NCI-H510A (cell line): ENCODE results near the gene FBXL15.

Experiments used
- DNase-seq: peaks from one replicate; lab custom pipeline; 2025; lab: John Stamatoyannopoulos, UW

FBXL15 gene

DNA sequence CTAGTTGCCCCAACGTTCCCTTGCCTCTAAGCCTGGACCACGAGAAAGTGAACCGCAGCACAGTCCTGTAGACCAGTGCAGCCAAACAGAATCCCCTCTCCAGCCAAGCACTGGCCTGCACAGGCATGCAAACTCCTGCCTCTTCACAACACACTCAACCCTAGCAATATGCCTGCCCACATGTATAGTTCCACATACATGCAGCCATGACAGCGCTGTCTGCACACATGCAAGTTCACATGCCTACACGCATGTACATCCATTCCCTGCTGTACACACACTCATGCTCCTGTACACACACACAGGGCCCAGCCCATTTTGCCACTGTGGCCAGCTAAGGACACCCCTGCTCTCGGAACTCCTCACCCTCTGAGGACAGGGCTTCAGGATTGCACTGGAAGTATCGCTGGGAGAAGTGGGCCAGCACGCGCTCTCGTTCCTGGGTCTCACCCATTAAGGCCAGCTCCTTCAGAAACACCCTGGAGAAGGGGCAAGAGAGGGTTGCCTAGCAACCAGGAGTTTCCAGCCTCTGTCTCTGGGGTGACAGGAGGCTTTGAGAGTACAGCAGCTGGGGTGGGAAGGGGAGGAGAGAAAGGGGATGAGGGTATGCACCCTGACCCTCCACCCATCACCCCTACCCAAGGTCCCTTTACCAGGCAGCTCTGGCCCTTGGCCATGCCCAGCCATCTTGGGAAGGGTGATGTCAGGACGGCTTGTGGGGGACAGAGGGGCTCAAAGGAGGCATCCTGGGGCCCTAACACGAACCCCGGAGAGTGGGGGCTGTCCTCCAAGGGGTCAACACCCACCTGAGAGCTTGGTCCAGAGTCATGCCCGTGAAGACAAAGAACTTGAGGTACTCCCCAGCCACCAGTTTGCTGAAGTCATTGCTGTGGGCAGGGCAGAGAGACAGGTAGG is 9.0 kb upstream of the FBXL15 start:
- no peak for DNase-seq

DNA sequence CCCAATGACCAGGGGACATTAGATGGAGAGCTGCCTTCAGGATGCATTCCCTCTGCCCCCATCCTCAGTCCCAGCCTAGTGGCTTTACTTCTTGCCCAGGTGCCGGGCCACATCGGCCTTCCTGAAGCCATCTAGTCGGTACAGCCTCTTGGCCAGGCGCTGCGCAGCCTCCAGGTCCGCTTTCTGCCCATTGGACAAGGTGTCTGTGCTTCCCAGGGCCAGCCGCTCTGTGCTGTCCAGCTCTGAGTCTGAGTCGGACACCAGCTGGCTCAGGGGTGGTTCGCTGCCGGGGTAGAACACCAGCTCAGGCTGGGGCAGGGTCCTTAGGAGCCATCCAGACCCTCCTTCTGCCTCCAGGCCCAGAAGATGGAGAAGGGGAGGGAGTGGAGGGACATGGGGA is 8.3 kb upstream of the FBXL15 start:
- DNase-seq = no peak

DNA sequence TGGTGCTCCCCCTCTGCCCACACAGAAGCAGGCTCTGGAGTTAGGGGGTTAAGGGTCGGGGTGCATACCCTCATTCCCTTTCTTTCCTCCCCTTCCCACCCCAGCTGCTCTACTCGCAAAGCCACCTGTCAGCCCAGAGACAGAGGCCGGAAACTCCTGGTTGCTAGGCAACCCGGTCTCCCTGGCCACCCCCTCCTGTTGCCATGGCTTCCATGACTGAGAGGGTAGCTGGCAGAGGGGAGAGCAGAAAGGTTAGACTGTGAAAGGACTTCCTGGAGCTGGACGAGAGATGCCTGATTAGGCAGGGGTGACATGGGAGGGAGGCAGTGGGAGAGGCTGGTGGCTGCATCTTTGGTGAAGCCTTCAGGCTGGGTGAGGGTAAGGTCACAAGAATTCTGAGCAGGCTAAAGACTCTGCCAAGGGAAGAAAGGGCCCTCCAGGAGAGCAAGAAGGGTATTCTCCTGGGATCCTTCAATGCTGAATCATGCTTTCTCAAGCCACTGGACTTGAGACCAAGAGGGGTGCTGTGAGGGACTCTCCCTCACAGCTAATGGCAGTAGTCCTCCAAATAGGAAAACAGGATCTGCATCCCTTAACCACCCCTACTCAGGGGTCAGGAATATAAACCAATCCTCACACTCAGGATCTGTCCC is 7.5 kb upstream of the FBXL15 start:
- peak; percentile 86 for DNase-seq

DNA sequence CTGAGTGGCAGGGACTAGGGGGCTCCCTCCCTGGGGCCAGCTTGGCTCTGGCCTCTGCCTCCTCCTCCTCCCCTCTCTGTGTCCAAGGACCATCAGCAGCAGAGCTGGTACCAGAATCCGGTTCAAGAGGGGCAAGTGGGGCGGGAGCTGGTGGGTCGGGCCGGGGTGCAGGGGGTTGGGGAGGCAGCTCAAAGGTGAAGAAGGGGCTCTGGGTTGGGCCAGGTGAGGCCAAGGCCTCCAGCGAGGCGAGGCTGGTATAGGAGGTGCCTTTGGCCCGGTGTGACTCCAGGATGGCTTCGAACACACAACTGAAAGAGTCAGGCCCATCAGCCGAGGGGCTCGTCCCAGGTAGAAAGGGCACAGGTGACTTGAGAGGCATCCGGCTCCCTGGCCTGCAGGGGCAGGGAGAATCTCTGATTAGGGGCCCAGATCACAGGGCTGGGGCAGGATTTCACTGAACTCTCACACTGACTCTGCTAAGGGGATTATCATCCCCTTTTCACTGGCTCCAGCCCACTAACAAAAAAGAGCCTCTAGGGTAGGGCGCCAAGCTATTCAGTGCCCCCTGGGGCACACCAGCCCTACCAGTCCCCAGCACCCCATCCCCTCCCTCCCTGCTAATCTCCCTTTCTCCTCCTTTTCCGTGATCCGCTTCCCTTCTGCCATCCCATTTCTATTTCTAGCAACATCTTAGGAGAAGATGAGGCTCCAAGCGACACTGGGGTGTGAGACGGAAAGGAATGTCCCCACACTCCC is 6.7 kb upstream of the FBXL15 start:
- no peak for DNase-seq

DNA sequence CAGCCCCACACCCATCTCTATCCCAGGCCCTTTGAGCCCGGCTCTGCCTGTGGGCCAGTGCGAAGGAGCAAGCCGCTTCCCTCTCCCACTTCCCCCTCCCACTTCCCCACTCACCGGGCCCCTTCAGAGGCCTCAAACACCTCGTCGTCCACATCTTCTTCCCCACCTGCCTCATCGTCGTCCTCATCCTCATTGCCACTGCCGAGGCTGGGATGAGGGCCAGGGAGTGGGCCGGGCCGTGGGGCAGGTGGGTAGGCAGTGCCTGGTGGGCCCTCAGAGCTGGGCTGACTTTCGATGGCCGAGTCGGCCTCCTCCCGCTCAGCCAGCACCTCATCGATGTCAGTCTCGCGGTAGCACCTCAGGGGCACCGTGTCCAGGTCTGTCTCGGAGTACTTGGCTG is 5.9 kb upstream of the FBXL15 start:
- no peak for DNase-seq

GRCh38 chr10:102416283-102416682 is 4.4 kb upstream of the FBXL15 start:
- no peak for DNase-seq

DNA sequence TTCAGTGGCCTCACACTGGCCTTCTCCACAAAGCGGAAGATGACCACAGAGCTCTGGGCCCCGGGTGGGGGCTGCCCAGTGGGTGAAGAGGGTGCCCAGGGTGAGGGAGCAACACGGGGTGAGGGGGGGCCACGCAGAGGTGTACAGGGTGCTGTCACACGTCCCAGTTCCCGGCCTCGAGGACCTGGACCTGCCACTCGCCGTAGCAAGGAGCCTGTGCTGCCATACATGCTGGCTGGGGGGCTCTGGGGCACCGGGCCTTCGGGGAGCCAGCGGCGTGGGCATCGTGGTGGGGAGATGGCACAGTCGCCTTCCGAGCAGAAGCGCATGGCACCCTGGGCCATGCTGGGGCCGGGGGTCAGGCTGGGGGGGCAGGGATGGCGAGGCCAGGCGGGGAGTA is 3.9 kb upstream of the FBXL15 start:
- no peak for DNase-seq

DNA sequence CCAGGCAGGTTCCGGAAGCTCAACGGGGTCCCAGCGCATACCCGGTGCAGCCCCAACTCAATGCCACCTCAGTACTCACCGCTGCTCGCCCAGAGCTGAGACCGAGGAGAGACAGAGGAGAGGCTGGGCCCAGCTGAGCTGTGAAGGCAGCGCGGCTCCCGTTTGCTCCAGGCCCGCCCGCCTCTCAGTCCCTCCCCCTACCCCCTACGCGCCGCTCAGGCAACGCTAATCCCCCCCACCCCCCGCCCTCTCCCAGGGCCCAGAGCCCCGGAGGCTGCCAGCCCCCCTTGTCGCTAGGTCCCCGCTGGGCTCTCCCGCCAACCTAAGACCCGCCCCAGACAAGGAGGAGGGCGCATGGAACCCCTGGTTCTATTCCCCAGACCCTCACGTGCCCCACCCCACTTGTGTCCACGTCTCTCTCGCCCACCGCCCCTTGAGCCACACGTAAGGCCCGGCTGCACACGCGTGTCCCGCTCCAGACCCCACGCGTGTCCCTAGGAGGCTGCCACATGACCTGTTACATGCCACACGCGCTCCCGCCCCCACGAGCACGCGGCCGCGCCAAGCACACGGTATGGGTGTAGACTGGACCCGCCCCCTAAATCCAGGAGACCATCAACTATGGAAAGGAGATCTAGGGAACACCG is 1.9 kb upstream of the FBXL15 start, which contains the start of gene PSD:
TSS of gene PSD (minus strand) at position 164 of the 647 bp plus-strand sequence. CDS start 1,747 bp downstream, outside the sequence.
- peak; percentile 82 for DNase-seq

- peak; percentile 73 for DNase-seq
These were observed 1.1 kb upstream of the FBXL15 start for GRCh38 chr10:102419269-102420180.

DNA sequence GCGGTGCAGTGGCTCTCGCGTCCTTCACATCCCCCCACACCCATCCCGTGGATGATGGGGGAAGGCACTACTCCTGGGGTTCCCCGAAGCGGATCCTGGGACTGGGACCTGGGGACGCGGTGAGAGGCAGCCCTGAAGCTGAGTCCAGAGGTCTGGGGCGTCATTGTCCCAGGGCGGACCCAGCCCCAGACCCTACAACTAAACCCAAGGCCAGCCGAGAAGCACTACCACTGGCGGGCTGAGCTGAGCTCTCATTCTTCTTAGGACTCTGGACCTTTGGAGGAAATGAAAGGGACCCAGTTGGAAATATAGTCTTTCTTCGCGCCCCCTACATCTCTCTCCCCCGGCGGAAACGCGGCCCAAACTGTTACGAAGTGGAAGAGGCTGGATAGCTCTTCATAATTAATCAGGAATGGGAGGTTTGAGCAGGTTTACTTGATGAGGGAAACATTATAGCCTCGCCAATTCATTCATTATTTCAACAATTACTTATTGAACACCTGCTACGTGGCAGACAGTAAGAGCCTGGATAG is 389 bp upstream of the FBXL15 start:
- no peak for DNase-seq

DNA sequence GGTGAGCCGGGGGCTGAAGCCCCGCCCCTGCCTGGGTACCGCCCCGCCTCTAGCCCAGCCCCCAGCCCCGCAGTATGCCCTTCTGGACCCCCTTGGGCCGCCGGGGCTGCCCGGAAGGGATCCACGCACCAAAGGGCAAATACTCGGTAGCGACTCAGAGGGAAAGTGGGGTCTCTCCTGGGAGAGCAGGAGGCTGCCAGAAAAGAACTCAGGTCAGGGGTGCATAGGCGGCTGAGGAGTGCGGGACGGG is 796 bp downstream of the FBXL15 start:
- no peak for DNase-seq

- DNase-seq = no peak
These were observed 1.3 kb downstream of the FBXL15 start for GRCh38 chr10:102421757-102422512.

DNA sequence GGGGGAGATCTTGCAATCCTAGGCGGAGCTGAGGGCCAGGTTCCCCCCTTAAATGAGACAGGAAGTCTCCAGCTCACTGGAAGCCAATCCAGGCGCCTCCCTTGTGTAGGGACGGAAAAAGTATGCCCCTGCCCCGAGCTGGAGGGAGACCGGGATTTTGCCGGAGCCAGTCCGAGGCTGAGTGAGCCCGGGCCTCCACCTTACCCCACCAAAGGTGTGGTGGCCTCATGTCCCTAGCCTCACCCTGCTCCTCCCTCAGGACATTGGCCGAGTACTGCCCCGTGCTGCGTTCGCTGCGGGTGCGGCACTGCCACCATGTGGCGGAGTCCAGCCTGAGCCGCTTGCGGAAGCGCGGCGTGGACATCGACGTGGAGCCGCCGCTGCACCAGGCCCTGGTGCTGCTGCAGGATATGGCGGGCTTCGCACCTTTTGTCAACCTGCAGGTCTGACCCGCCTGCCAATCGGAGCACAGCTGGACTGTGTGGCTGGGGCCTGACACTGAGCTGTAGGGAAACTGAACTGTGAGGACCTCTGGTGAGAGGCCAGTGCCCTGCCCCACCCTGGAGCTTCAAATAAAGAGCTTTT is 2.0 kb downstream of the FBXL15 start:
- peak; percentile 53 for DNase-seq

GRCh38 chr10:102423372-102423968 is 2.8 kb downstream of the FBXL15 start:
- DNase-seq = no peak

DNA sequence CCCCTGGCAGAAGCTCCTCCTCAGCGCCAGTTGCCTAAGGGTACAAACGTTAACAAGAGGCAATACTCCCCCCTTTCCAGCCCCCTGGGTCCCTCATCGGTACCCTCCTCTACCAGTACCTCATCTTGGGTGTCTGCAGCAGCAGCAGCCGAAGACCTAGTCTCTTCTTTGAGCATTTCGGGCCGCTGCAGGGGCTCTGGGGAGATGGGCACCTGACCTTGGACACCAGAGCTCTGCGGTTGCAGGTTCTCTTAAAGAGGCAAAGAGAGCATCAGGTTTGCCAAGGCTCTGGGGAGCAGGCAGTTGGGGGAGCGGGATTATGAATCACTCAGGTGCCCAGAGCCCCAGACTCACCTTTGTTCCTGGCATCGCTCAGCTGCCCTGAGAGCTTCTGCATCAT is 3.5 kb downstream of the FBXL15 start:
- no peak for DNase-seq

GRCh38 chr10:102424916-102425315 is 4.3 kb downstream of the FBXL15 start:
- no peak for DNase-seq

GRCh38 chr10:102425444-102425843 is 4.8 kb downstream of the FBXL15 start:
- no peak for DNase-seq

- DNase-seq = no peak
These were observed 6.2 kb downstream of the FBXL15 start for GRCh38 chr10:102426803-102427287.

DNA sequence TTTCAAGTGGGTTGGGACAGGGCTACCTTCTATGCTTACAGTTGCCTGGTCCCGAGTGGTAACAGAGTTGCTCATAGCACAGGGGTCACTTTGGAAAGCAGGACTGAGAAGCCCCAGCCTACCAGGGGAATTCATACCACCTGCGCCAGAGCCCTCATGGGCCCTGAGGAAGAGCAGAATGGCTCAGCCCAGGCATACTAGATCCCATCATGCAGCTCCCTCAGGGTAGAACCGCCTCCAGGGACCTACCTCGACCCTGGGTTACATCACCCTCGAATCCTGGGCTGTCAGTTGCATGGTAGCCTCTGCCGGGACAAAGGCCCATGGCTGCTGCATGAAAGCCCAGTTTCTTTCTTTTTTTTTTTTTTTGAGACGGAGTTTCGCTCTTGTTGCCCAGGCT is 8.8 kb downstream of the FBXL15 start:
- DNase-seq = no peak
